Measurements from ENCODE around the gene NR1D2. TPM values are rescaled to one million over a fixed set of nuclear protein-coding genes. Genes with fewer than 3 reads are reported as not detected.

The NR1D2 gene
- total RNA-seq, 1 donor from 2014 or later: 62.1 TPM

DNA sequence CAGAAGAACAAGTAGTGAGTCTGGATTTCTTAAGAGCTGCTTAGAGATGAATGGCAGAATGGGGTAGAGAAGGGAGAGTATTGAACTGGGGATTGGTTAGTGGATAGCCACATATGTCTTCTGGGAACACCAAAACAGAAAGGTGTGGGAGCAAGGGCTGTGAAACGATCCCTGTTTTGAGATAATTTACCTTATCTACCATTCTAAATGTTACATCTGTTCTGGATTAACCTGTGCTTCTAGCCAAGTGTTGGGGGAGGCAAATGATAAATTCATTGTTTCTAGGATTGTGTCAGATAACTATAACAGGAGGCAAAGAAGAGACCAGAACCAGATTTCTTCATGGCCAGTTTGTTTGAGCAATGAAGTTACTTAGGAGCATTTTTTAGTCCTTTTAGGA, 8.4 kb downstream of the NR1D2 start:
- no peak overlapping the region for H3K4me3 ChIP-seq
- H3K36me3 ChIP-seq: peaks cover 12% of the 10 kb centered on the region
- ATAC-seq: no peak
- TF ChIP-seq, protein P1, sequence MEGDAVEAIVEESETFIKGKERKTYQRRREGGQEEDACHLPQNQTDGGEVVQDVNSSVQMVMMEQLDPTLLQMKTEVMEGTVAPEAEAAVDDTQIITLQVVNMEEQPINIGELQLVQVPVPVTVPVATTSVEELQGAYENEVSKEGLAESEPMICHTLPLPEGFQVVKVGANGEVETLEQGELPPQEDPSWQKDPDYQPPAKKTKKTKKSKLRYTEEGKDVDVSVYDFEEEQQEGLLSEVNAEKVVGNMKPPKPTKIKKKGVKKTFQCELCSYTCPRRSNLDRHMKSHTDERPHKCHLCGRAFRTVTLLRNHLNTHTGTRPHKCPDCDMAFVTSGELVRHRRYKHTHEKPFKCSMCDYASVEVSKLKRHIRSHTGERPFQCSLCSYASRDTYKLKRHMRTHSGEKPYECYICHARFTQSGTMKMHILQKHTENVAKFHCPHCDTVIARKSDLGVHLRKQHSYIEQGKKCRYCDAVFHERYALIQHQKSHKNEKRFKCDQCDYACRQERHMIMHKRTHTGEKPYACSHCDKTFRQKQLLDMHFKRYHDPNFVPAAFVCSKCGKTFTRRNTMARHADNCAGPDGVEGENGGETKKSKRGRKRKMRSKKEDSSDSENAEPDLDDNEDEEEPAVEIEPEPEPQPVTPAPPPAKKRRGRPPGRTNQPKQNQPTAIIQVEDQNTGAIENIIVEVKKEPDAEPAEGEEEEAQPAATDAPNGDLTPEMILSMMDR (IDR thresholded peaks at IDR 0.05): no peak
- intact Hi-C loops (cut with DNase I): no loop called here
- no peak overlapping the region for H3K27ac ChIP-seq
- no peaks in the 10 kb centered on the region for H3K27me3 ChIP-seq
- peaks cover 47% of the 10 kb centered on the region for H3K4me1 ChIP-seq
- no peaks in the 10 kb centered on the region for H3K9me3 ChIP-seq
- no peak for DNase-seq

DNA sequence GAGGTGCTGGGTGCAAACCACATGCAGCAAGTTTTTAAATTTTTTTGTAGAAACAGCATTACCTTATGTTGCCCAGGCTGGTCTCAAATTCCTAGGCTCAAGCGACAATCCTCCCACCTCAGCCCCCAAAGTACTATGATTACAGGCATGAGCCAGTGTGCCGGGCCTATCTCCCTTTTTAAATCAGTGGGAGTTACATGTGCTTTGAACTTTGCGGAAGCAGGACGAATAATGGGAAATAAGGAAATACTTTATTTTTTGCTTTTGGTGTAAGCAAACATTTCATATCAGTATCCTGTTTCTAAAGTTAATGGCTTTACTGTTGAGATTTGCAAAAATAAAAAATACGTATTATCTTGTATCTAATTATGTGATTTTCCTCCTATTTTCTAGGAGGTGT, 9.1 kb downstream of the NR1D2 start:
- no peaks in the 10 kb centered on the region for H3K27me3 ChIP-seq
- intact Hi-C loops (cut with DNase I): no loop called here
- ATAC-seq (no peak), DNase-seq (no peak)
- peaks cover 12% of the 10 kb centered on the region for H3K36me3 ChIP-seq
- H3K4me1 ChIP-seq: peaks cover 42% of the 10 kb centered on the region
- no peak overlapping the region for H3K27ac ChIP-seq
- no peak overlapping the region for H3K4me3 ChIP-seq
- no peaks in the 10 kb centered on the region for H3K9me3 ChIP-seq
- TF ChIP-seq, protein P1 (IDR thresholded peaks at IDR 0.05): no peak

DNA sequence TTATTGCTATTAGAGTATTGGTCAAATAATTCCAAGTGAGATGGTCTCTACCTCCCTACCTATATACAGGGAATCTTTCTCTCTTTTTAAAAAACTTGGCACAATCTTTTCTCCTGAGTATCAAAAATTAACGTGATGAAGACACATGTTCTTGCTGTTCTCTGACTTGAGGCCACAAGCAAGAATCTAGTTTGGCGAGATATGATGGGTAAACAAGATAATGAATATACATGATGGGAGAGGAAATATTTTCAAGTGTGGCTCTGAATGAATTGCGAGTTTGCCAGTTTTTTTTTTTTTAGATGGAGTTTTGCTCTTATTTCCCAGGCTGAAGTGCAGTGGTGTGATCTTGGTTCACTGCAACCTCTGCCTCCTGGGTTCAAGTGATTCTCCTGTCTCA, 11.6 kb downstream of the NR1D2 start:
- Histone ChIP-seq H3K4me3 (no peak overlapping the region), H3K27me3 (no peaks in the 10 kb centered on the region), H3K9me3 (no peaks in the 10 kb centered on the region), H3K27ac (no peak overlapping the region), H3K36me3 (peaks cover 36% of the 10 kb centered on the region), H3K4me1 (peaks cover 18% of the 10 kb centered on the region)
- ATAC-seq (no peak), DNase-seq (no peak)
- TF ChIP-seq, protein P1 (IDR thresholded peaks at IDR 0.05): no peak
- intact Hi-C loops (cut with DNase I): no loop called here

DNA sequence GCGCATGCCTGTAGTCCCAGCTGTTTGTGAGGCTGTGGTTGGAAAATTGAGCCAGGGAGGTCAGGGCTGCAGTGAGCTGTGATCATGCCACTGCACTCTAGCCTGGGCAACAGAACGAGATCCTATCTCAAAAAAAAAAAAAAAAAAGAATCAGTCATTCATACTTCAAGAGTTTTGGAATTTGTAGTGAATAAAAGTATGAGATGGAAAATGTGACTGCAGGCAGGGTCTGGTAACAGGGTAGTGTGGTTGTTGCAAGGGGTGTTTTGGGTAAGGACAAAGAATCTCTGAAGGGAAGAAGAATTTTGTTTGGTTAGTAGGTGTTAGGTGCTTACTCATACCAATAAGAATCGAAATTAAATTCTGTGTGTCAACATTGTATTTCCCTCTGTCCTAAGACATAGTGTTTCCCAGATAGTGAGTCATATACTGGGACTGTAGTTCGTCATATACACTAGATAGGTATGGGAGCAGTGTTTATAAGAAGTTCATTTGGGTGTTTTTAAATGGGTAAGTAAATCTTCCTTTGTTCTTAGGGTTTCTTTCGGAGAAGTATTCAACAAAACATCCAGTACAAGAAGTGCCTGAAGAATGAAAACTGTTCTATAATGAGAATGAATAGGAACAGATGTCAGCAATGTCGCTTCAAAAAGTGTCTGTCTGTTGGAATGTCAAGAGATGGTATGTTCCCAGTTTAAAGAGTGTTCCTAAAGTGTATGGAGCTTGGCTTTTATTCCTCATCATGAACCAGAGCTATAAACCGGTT, 14.2 kb downstream of the NR1D2 start:
- intact Hi-C loops (cut with DNase I): no loop called here
- ATAC-seq: peak; percentile 62
- Histone ChIP-seq H3K9me3 (no peaks in the 10 kb centered on the region), H3K36me3 (peaks cover 62% of the 10 kb centered on the region), H3K4me1 (peaks cover 9% of the 10 kb centered on the region), H3K4me3 (no peak overlapping the region), H3K27me3 (no peaks in the 10 kb centered on the region), H3K27ac (no peak overlapping the region)
- DNase-seq: no peak
- TF ChIP-seq, protein P1 (IDR thresholded peaks at IDR 0.05): no peak

DNA sequence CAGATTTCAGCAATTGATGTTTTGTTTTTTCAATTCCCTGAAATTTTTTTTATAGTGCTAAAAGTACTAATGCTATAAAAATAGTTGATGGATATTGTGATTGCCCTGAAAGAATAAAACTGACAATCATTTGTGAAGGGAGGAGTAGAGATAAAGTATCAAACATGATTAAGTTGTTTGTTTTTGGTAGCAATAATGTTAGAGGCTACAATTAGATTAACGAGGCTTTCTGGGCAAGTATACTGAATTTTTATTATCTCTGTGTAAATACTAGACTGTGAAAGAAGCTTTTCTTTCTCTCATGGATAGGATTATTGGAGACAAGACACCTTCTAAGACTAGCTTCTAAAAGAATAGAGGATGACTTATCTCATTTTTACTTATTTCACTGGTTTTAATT, 15.6 kb downstream of the NR1D2 start:
- Histone ChIP-seq H3K4me1 (no peaks in the 10 kb centered on the region), H3K36me3 (peaks cover 64% of the 10 kb centered on the region), H3K4me3 (no peak overlapping the region), H3K27me3 (no peaks in the 10 kb centered on the region), H3K9me3 (no peaks in the 10 kb centered on the region), H3K27ac (no peak overlapping the region)
- ATAC-seq: no peak
- DNase-seq: no peak
- TF ChIP-seq, protein P1 (IDR thresholded peaks at IDR 0.05): no peak
- intact Hi-C loops (cut with DNase I): no loop called here

Data from upper lobe of right lung (tissue), 1 donor.